ENCODE measurements around the gene FOXM1. TPM values are rescaled to one million over a fixed set of nuclear protein-coding genes. Genes with fewer than 3 reads are reported as not detected.
"Not testable (repeated sequence)": the region's sequence is repeated elsewhere in the genome, so short reads cannot be mapped to it uniquely, and the experiment has no call there.

FOXM1 gene
- total RNA-seq, 4 donors from 2014 or later = 1.6 to 5.2 (median 2.2) TPM; not detected in 1

GRCh38 chr12:2879853-2880252 is 2.9 kb upstream of the FOXM1 start:
- 94 to 100% methylated on average over 1 to 3 of the region's 3 CpGs for WGBS, 2 donors (ENCODE audit: low coverage in 1 of 2)
- Histone ChIP-seq H3K4me3 (no peak overlapping the region), H3K27ac (no peak overlapping the region), H3K9me3 (no peaks in the 10 kb centered on the region), H3K27me3 (no peaks in the 10 kb centered on the region), H3K4me1 (peaks cover 11 to 23% (median 15%) of the 10 kb centered on the region in 4 donors), H3K36me3 (no peaks in the 10 kb centered on the region)
- intact Hi-C loops (cut with DNase I; ENCODE audit: low total_unique reads) (no loop called here), in situ Hi-C loops (cut with MboI; ENCODE audit: low pct_ligation_motif_present in 1 of 4, low pct_unique_long_range_greater_than_20kb in 1 of 4, low sequenced_read_pairs in 3 of 4) (no loop called here)
- TF ChIP-seq POLR2A (IDR thresholded peaks at IDR 0.05) = no peak
- no peak for TF ChIP-seq CTCF (IDR thresholded peaks at IDR 0.05)
- TF ChIP-seq EP300 (IDR thresholded peaks at IDR 0.05; ENCODE audit: low read depth) = no peak
- no peak for TF ChIP-seq POLR2AphosphoS5 (IDR thresholded peaks at IDR 0.05)
- no peak for DNase-seq

- intact Hi-C loops (cut with DNase I; ENCODE audit: low total_unique reads) (no loop called here), in situ Hi-C loops (cut with MboI; ENCODE audit: low pct_ligation_motif_present in 1 of 4, low pct_unique_long_range_greater_than_20kb in 1 of 4, low sequenced_read_pairs in 3 of 4) (no loop called here)
- Histone ChIP-seq H3K4me1 (peaks cover 11 to 23% (median 15%) of the 10 kb centered on the region in 4 donors), H3K27me3 (no peaks in the 10 kb centered on the region), H3K4me3 (peak overlapping the region in 3 of 4 donors; percentile 75 to 90 (median 87)), H3K9me3 (no peaks in the 10 kb centered on the region), H3K27ac (peak overlapping the region; percentile 93 to 97 (median 95)), H3K36me3 (no peaks in the 10 kb centered on the region)
- whole genome bisulfite sequencing, 2 donors (ENCODE audit: low coverage in 1 of 2) = 22 to 26% methylated on average over 8 to 16 of the region's 16 CpGs
- TF ChIP-seq POLR2AphosphoS5 (IDR thresholded peaks at IDR 0.05) (no peak), EP300 (IDR thresholded peaks at IDR 0.05; ENCODE audit: low read depth) (no peak), CTCF (IDR thresholded peaks at IDR 0.05) (no peak), POLR2A (IDR thresholded peaks at IDR 0.05) (no peak)
- no peak for DNase-seq
Measured at GRCh38 chr12:2877953-2878732, 1.2 kb upstream of the FOXM1 start.

GRCh38 chr12:2876431-2877046 is 435 bp downstream of the FOXM1 start:
- TF ChIP-seq EP300 (IDR thresholded peaks at IDR 0.05; ENCODE audit: low read depth) (no peak), CTCF (IDR thresholded peaks at IDR 0.05) (no peak), POLR2AphosphoS5 (IDR thresholded peaks at IDR 0.05) (no peak), POLR2A (IDR thresholded peaks at IDR 0.05) (no peak)
- peak overlapping the region; percentile 93 to 97 (median 95) for H3K27ac ChIP-seq
- intact Hi-C loops (cut with DNase I; ENCODE audit: low total_unique reads) (no loop called here), in situ Hi-C loops (cut with MboI; ENCODE audit: low pct_ligation_motif_present in 1 of 4, low pct_unique_long_range_greater_than_20kb in 1 of 4, low sequenced_read_pairs in 3 of 4) (no loop called here)
- no peaks in the 10 kb centered on the region for H3K27me3 ChIP-seq
- no peak for DNase-seq
- H3K36me3 ChIP-seq = no peaks in the 10 kb centered on the region
- peaks cover 11 to 23% (median 15%) of the 10 kb centered on the region in 4 donors for H3K4me1 ChIP-seq
- 5 to 60% methylated on average over 1 to 27 of the region's 38 CpGs for WGBS, 2 donors (ENCODE audit: low coverage in 1 of 2)
- peak overlapping the region; percentile 75 to 95 (median 88) for H3K4me3 ChIP-seq
- no peaks in the 10 kb centered on the region for H3K9me3 ChIP-seq

GRCh38 chr12:2868986-2869632 is 7.9 kb downstream of the FOXM1 start:
- H3K36me3 ChIP-seq; intact Hi-C loops (cut with DNase I; ENCODE audit: low total_unique reads); H3K27ac ChIP-seq; H3K9me3 ChIP-seq; H3K4me3 ChIP-seq; DNase-seq; H3K27me3 ChIP-seq; H3K4me1 ChIP-seq: not testable (repeated sequence)
- WGBS, 2 donors (ENCODE audit: low coverage in 1 of 2) = 90 to 91% methylated on average over 5 to 9 of the region's 9 CpGs
- in situ Hi-C loops (cut with MboI; ENCODE audit: low pct_ligation_motif_present in 1 of 4, low pct_unique_long_range_greater_than_20kb in 1 of 4, low sequenced_read_pairs in 3 of 4) = loop anchor here (25.0 kb wide), 1 partner anchor 168 kb away; no protein-coding TSS in a partner anchor

All from transverse colon (tissue), 4 donors.